ENCODE measurements around the gene MYO3A.

The MYO3A gene

GRCh38 chr10:25933653-25934608 is at the start of gene MYO3A:
Gene MYO3A (plus strand): TSS chr10:25934229. CDS start chr10:25952111, 17,882 bp downstream.
- DNase-seq (ENCODE audit: low read depth in 2 of 2), result no peak

- DNase-seq (ENCODE audit: low read depth in 2 of 2), result no peak
Measured at GRCh38 chr10:25888627-25889026, 45.4 kb upstream of the MYO3A start.

GRCh38 chr10:25890995-25891394 is 43.0 kb upstream of the MYO3A start:
- no peak for DNase-seq (ENCODE audit: low read depth in 2 of 2)

- DNase-seq (ENCODE audit: low read depth in 2 of 2), result no peak
Measured at GRCh38 chr10:25895856-25896255, 38.2 kb upstream of the MYO3A start.

GRCh38 chr10:25896421-25896820 is 37.6 kb upstream of the MYO3A start:
- DNase-seq (ENCODE audit: low read depth in 2 of 2), result no peak

GRCh38 chr10:25899304-25899703 is 34.7 kb upstream of the MYO3A start:
- no peak for DNase-seq (ENCODE audit: low read depth in 2 of 2)

GRCh38 chr10:25901199-25901598 is 32.8 kb upstream of the MYO3A start:
- no peak for DNase-seq (ENCODE audit: low read depth in 2 of 2)

GRCh38 chr10:25902002-25902401 is 32.0 kb upstream of the MYO3A start:
- no peak for DNase-seq (ENCODE audit: low read depth in 2 of 2)

- no peak for DNase-seq (ENCODE audit: low read depth in 2 of 2)
Measured at GRCh38 chr10:25907261-25907660, 26.8 kb upstream of the MYO3A start.

GRCh38 chr10:25912866-25913265 is 21.2 kb upstream of the MYO3A start:
- no peak for DNase-seq (ENCODE audit: low read depth in 2 of 2)

GRCh38 chr10:25914776-25915175 is 19.3 kb upstream of the MYO3A start:
- no peak for DNase-seq (ENCODE audit: low read depth in 2 of 2)

GRCh38 chr10:25934621-25935139 is 651 bp downstream of the MYO3A start:
- no peak for DNase-seq (ENCODE audit: low read depth in 2 of 2)

- DNase-seq (ENCODE audit: low read depth in 2 of 2), result no peak
Measured at GRCh38 chr10:25938405-25938804, 4.4 kb downstream of the MYO3A start.

GRCh38 chr10:25944771-25945170 is 10.7 kb downstream of the MYO3A start:
- DNase-seq (ENCODE audit: low read depth in 2 of 2), result no peak

- DNase-seq (ENCODE audit: low read depth in 2 of 2), result no peak
Measured at GRCh38 chr10:25952857-25953256, 18.8 kb downstream of the MYO3A start.

GRCh38 chr10:25954851-25955250 is 20.8 kb downstream of the MYO3A start:
- no peak for DNase-seq (ENCODE audit: low read depth in 2 of 2)

GRCh38 chr10:25959540-25960232 is 25.7 kb downstream of the MYO3A start:
- no peak for DNase-seq (ENCODE audit: low read depth in 2 of 2)

GRCh38 chr10:25965584-25965983 is 31.6 kb downstream of the MYO3A start:
- no peak for DNase-seq (ENCODE audit: low read depth in 2 of 2)

- no peak for DNase-seq (ENCODE audit: low read depth in 2 of 2)
Measured at GRCh38 chr10:25966844-25967243, 32.8 kb downstream of the MYO3A start.

GRCh38 chr10:25972631-25973030 is 38.6 kb downstream of the MYO3A start:
- no peak for DNase-seq (ENCODE audit: low read depth in 2 of 2)

GRCh38 chr10:25974897-25975459 is 40.9 kb downstream of the MYO3A start:
- DNase-seq (ENCODE audit: low read depth in 2 of 2), result no peak

- no peak for DNase-seq (ENCODE audit: low read depth in 2 of 2)
Measured at GRCh38 chr10:25978771-25979170, 44.7 kb downstream of the MYO3A start.

All from stimulated activated CD4-positive, alpha-beta T cell treated with anti-CD3 and anti-CD28 coated beads, Interleukin-1b, Interleukin-23, amount 100 ng/mL, for 1 hour (primary cell).